ENCODE measurements around the gene GCNA. TPM values are rescaled to one million over a fixed set of nuclear protein-coding genes. Genes with fewer than 3 reads are reported as not detected.

Gene GCNA
- polyA plus RNA-seq, 1 of the 3 experiments (the other 2 are of a cell fraction), result 1.8 TPM

DNA sequence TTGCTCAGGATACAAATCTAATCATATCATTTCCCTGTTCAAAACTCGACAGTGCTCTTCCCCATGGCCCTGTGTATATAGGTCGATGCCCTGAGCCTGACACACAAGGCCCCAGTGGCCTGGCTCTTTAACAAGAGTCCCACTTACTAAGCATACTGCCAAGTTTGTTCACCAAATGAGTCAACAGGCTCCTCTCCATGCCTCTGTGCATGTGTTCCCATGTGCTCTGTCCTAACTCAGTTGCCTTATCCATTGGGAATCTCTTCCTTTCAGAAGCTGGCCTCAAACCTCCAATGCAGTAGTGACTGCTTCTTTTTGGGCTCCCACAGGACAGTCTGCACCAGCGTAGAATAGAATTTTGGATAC, 59.0 kb downstream of the GCNA start:
- no peaks in the 10 kb centered on the region for H3K9me2 ChIP-seq
- no peak overlapping the region for H3K27ac ChIP-seq (ENCODE audit: low read depth in 2 of 2, low read length in 1 of 2)
- H3K9ac ChIP-seq, result no peak overlapping the region
- ChIA-PET POLR2A (no interaction called here), CTCF (interaction anchor here (0.6 kb wide), 1 partner anchor 494 kb away, joined by 3 read pairs; no protein-coding TSS in a partner anchor)
- no peaks in the 10 kb centered on the region for H3K36me3 ChIP-seq (replicated peaks in 1 of 2; ENCODE audit: control insufficient read depth in 1 of 2, insufficient read depth in 2 of 2, low read length in 1 of 2)
- 47% methylated on average over 3 of the region's 3 CpGs for WGBS (ENCODE audit: low lambda C conversion rate)
- no peaks in the 10 kb centered on the region for H3F3A ChIP-seq (replicated peaks; ENCODE audit: insufficient read depth)
- H4K20me1 ChIP-seq (ENCODE audit: insufficient read depth), result no peaks in the 10 kb centered on the region
- H3K4me1 ChIP-seq (ENCODE audit: control insufficient read depth in 1 of 2, insufficient read depth in 2 of 2, low read depth in 1 of 2, low read length in 1 of 2), result 0 out of 4 replicates have a peak, but pooled peaks cover 0 to 4% of the 10 kb centered on the region in 2 experiments
- no peak overlapping the region for H2AFZ ChIP-seq (ENCODE audit: low read depth)
- no peak for DNase-seq
- H3K27me3 ChIP-seq (ENCODE audit: insufficient read depth), result no peaks in the 10 kb centered on the region
- no peaks in the 10 kb centered on the region for H3K9me3 ChIP-seq
- H3K79me2 ChIP-seq (ENCODE audit: insufficient read depth), result no peaks in the 10 kb centered on the region
- TF ChIP-seq, protein P1, sequence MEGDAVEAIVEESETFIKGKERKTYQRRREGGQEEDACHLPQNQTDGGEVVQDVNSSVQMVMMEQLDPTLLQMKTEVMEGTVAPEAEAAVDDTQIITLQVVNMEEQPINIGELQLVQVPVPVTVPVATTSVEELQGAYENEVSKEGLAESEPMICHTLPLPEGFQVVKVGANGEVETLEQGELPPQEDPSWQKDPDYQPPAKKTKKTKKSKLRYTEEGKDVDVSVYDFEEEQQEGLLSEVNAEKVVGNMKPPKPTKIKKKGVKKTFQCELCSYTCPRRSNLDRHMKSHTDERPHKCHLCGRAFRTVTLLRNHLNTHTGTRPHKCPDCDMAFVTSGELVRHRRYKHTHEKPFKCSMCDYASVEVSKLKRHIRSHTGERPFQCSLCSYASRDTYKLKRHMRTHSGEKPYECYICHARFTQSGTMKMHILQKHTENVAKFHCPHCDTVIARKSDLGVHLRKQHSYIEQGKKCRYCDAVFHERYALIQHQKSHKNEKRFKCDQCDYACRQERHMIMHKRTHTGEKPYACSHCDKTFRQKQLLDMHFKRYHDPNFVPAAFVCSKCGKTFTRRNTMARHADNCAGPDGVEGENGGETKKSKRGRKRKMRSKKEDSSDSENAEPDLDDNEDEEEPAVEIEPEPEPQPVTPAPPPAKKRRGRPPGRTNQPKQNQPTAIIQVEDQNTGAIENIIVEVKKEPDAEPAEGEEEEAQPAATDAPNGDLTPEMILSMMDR (IDR thresholded peaks at IDR 0.05), result no peak
- no peak for TF ChIP-seq MEF2A (IDR thresholded peaks at IDR 0.05; ENCODE audit: borderline replicate concordance, low read depth)
- no peak for TF ChIP-seq TCF12 (IDR thresholded peaks at IDR 0.05)
- no peak for TF ChIP-seq FOSL2 (IDR thresholded peaks at IDR 0.05; ENCODE audit: borderline replicate concordance, low read depth)
- no peak for TF ChIP-seq NFIC (IDR thresholded peaks at IDR 0.05; ENCODE audit: borderline replicate concordance)
- no peak for TF ChIP-seq FOXM1 (IDR thresholded peaks at IDR 0.05; ENCODE audit: low read depth)
- H3K4me2 ChIP-seq, result no peak overlapping the region
- H3K4me3 ChIP-seq (ENCODE audit: low read depth in 2 of 2, low read length in 1 of 2), result no peak overlapping the region

DNA sequence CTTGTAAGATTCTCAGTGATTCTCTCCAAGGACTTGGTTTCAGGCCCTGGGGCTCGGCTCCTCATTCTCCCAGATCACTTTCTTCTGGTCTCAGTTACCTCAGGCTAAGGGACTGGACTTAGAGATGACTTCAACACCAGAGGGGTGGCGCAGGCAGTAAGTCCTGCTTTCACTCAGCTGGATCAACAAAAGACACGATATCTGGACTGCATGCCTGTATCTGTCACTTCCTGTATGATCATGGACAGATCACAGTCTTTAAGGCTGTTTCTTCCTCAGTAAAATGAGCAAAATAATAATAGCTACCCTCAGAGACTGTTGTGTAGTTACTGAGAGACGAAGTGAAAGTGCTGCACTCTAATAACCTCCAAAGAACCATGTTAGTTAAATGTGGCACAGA, 59.6 kb downstream of the GCNA start:
- H3K4me3 ChIP-seq (ENCODE audit: low read depth in 2 of 2, low read length in 1 of 2), result no peak overlapping the region
- no peak overlapping the region for H2AFZ ChIP-seq (ENCODE audit: low read depth)
- DNase-seq, result no peak

More for the DNA sequence above, 59.6 kb downstream of the GCNA start:
- no peaks in the 10 kb centered on the region for H3K27me3 ChIP-seq (ENCODE audit: insufficient read depth)
- no peak for TF ChIP-seq RCOR1 (IDR thresholded peaks at IDR 0.05; ENCODE audit: low read length)
- no peak for TF ChIP-seq EP300 (IDR thresholded peaks at IDR 0.05; ENCODE audit: borderline replicate concordance in 1 of 2, low read depth in 1 of 2, low read length in 1 of 2)
- no peak for TF ChIP-seq FOSL2 (IDR thresholded peaks at IDR 0.05; ENCODE audit: borderline replicate concordance, low read depth)
- TF ChIP-seq SMC3 (IDR thresholded peaks at IDR 0.05; ENCODE audit: low read depth, low read length), result no peak
- TF ChIP-seq FOXM1 (IDR thresholded peaks at IDR 0.05; ENCODE audit: low read depth), result no peak
- TF ChIP-seq, protein P2, sequence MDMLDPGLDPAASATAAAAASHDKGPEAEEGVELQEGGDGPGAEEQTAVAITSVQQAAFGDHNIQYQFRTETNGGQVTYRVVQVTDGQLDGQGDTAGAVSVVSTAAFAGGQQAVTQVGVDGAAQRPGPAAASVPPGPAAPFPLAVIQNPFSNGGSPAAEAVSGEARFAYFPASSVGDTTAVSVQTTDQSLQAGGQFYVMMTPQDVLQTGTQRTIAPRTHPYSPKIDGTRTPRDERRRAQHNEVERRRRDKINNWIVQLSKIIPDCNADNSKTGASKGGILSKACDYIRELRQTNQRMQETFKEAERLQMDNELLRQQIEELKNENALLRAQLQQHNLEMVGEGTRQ (IDR thresholded peaks at IDR 0.05; ENCODE audit: borderline replicate concordance, low read depth, low read length), result no peak
- TF ChIP-seq, protein P3, sequence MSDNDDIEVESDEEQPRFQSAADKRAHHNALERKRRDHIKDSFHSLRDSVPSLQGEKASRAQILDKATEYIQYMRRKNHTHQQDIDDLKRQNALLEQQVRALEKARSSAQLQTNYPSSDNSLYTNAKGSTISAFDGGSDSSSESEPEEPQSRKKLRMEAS (IDR thresholded peaks at IDR 0.05; ENCODE audit: low read depth), result no peak
- TF ChIP-seq CHD2 (IDR thresholded peaks at IDR 0.05; ENCODE audit: low read length, partially characterized antibody), result no peak
- no peaks in the 10 kb centered on the region for H4K20me1 ChIP-seq (ENCODE audit: insufficient read depth)
- no peaks in the 10 kb centered on the region for H3K9me2 ChIP-seq
- no peak overlapping the region; a peak in 1 of 4 replicates for H3K27ac ChIP-seq (ENCODE audit: low read depth in 2 of 2, low read length in 1 of 2)
- no peaks in the 10 kb centered on the region for H3K9me3 ChIP-seq
- 30% methylated on average over 4 of the region's 4 CpGs for WGBS (ENCODE audit: low lambda C conversion rate)
- 0 out of 4 replicates have a peak, but pooled peaks cover 0 to 4% of the 10 kb centered on the region in 2 experiments for H3K4me1 ChIP-seq (ENCODE audit: control insufficient read depth in 1 of 2, insufficient read depth in 2 of 2, low read depth in 1 of 2, low read length in 1 of 2)
- no peaks in the 10 kb centered on the region for H3K79me2 ChIP-seq (ENCODE audit: insufficient read depth)
- H3K36me3 ChIP-seq (replicated peaks in 1 of 2; ENCODE audit: control insufficient read depth in 1 of 2, insufficient read depth in 2 of 2, low read length in 1 of 2), result no peaks in the 10 kb centered on the region
- no peak overlapping the region for H3K9ac ChIP-seq
- ChIA-PET POLR2A (no interaction called here), CTCF (no interaction called here)
- H3K4me2 ChIP-seq, result peak overlapping the region; percentile 69
- no peaks in the 10 kb centered on the region for H3F3A ChIP-seq (replicated peaks; ENCODE audit: insufficient read depth)
